ENCODE data around the gene P2RY13.

DNA sequence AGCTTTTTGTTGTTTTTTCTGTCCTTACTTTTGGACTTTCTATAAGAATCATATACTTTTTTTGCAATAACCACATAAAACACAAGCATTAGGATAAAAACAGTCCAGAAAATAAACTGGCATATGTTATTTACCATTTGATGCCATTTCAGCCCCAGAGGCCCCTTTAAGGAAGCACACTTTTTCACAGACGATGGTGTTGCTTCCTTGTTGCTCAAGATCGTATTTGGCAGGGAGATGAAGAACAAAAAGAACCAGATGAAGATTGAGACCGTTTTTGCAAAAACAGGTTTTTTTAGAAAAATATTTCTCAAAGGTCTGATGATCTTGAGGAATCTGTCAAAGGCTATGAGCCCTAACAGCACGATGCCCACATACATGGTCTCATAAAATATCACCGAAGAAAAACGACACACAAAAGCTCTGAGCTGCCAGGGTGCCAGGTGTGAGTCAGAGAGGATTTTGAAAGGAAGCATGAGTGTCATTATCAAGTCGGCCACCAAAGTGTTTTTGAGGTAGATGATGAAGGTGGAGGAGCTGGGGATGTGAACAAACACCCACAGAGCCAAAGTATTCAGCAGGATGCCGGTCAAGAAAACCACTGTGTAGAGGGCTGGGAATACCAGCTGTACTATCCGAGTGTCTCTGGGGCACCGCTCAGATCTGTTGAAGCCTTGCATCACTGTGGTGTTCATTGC is 902 bp downstream of the P2RY13 start:
- TF ChIP-seq POLR2AphosphoS5 (IDR thresholded peaks at IDR 0.05; ENCODE audit: low read depth, low read length) (no peak), POLR2A (IDR thresholded peaks at IDR 0.05; ENCODE audit: low read depth, low read length) (no peak)
